Left forelimb (tissue), 1 donor: ENCODE results near the gene OGFOD3.
"Not testable (repeated sequence)": the region's sequence is repeated elsewhere in the genome, so short reads cannot be mapped to it uniquely, and the experiment has no call there.

Source experiments
- DNase-seq: peaks from one replicate; pipeline ENCODE4 v3.0.0-alpha.2; 2018; ENCODE audit warnings: low spot score

Gene OGFOD3

DNA sequence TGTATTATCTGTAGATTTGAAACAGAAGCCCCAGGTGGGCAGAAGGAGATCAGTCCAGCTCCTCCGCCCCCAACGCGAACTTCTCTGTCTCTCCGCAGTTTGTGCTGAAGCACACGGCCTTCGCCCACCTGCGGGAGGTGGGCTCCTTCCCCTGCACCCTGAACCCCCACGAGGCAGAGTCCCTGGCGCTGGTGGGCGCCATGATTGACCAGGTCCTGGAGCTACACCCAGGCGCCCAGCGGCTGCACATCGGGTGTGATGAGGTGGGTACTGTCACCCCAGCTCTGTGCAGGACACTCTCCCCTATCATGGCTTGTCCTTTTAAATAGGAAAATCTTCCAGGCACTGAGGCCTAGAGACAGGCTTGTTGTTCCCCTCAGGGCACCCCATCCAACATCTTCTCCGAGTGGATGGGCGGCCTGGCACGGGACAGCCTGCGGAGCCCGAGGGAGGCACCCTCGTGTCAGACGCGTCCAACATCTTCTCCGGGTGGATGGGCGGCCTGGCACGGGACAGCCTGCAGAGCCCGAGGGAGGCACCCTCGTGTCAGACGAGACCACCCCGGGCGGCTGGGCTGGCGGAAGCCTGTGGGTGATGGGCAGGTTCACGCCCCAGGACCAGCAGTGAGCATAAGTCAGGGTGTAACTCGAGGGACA is 15.3 kb upstream of the OGFOD3 start:
- DNase-seq = no peak

DNA sequence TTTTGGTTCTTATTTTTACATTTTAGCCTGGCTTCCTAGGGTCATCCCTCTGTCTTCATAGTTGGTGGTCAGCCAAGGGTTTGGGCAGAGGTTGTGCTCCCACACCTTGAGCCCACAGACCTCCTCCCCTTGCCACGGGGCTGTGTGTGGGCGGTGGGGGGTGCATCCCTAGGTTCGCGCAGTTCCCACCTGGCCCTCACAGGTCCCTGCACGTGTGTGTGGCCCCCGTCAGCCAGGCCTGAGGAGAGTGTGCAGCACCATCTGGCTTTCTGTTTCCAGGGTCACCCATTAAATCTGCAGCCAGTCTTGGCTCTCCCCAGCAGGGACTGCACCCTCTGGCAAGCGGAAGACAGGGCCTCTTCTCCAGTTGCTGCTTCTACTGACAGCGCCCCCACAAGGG is 13.6 kb upstream of the OGFOD3 start:
- no peak for DNase-seq

DNA sequence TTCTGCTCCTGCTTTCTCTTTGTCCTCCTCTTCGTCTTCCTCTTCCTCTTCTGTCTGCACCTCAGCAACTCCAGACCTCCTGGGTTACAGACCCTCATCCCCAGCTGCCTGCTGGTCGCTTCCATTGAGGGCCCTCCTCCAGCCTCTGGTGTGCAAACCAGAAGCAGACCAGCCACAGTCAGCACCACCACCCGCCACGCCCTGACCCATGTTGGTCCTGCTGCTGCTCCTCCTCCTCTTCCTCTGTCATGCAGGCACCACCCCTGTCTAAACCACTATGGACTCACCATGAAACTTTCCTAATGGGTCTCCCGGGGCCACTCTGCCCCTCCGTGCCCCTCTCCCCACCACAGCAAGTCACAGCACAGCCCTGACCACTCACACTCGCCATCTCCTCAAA is 11.4 kb upstream of the OGFOD3 start:
- no peak for DNase-seq

DNA sequence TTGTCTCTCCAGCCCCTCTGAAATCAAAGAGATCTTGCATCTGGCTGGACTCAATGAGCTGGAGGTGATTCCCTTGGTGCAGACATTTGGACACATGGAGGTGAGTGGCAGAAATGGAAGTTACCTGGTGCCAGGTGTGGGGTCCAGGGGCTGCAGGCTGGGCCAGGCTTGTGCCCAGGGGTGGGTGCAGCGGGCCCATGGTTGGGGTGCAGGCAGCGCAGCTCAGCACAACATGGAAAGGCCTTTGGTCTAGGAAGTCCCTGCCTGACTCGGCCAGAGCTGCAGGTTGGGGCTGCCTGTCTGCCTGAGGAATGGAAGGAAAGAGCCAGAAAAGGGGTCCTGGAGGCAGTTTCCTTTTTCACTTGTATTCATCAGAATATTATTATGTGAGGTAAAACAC is 10.2 kb upstream of the OGFOD3 start:
- no peak for DNase-seq

DNA sequence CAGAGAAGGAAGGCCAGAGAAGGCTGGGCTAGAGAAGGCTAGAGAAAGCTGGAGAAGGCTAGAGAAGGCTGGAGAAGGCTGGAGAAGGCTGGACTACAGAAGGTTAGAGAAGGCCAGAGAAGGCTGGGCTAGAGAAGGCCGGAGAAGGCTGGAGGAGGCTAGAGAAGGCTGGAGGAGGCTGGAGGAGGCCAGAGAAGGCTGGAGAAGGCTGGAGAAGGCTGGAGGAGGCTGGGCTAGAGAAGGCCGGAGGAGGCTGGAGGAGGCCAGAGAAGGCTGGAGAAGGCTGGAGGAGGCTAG is 6.4 kb upstream of the OGFOD3 start:
- DNase-seq = no peak

DNA sequence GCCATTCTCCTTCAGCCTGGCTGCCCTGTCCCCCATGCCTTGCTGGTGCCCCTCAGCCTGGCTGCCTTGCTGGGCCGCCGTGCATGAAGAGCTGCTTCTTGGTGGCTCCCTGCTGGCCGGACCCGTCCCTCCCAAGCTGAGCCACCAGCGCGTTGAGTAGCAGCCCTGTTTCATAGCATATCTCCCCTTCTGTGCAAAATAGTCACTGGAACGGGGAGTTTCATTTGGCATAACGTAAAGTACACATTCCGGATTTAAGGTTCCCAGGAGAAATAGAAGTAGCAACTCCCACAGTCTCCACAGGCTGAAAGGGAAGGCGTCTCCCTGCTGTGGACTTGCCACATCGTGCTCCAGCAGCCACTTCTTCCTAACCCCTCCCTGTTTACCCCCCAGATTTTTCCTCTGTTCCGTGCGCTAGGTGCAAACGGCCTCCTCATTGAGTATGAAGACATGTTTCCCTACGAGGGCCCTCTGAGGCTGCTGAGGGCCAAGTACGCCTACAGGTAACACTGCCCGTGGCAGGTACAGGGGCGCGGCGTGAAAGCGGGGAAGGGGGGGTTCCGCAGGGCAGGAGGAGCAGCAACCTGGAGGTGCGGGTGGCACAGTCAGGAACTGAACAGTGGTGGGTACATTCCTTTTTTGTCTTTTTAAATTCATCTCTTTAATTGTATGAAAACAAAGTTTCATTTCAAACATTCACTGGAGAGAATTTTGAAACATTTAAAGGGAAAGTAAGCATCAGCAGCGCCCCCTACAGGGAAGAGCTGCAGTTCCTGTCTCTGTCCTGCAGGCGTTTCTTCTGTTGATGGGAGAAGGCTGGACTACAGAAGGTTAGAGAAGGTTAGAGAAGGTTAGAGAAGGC is 5.8 kb upstream of the OGFOD3 start:
- DNase-seq = no peak

DNA sequence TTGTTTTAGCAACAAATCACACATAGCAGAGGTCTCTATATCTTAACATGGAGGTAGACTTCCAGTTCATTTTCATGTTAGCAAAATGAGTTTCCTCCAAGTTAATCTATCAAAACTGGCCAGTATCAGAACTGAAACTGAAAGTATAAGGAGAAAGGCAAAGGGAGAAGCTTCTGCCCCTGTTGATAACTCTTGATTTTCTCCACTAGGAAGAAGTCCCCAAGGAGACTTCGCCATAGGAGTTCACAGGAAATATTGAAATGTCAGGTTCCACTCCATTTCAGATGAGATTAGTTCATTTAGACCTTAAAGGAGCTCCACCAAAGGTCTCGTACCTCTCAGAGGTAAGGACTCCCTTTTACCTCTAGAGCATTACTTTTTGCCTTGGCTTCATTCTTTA is 1.2 kb upstream of the OGFOD3 start:
- DNase-seq = no peak

DNA sequence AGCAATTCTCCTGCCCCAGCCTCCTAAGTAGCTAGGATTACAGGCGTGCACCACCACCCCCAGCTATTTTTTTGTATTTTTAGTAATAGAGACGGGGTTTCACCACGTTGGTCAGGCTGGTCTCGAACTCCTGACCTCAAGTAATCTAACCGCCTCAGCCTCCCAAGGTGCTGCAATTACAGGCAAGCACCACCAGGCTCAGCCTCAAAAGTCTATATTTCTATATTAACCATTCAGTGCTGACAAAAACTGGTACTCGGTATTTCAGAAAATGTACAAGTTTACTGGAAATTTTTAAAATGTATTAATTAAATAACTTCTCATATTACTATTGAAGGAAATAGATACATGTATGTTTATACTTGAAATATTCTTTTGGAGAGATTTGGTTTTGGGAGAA is 1.6 kb downstream of the OGFOD3 start:
- DNase-seq = no peak

DNA sequence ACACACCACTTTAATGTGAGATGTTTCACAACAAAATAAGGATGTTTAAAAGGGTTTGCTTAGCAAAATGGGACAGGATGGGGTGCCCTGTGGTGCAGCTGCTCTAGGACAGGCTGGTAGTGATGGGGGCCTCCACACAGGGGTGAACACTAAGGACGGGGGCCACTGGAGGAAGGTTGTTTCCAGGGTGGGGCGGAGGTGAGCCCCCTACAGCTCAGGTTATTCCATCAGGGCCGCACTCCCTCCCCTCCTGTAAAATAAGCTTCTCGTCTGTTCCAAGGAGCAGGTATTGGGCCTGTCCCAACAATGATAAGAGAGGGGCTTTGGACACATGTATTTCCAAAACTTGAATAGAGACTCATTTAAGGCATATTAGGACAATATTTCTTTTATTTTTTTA is 2.1 kb downstream of the OGFOD3 start:
- no peak for DNase-seq

DNA sequence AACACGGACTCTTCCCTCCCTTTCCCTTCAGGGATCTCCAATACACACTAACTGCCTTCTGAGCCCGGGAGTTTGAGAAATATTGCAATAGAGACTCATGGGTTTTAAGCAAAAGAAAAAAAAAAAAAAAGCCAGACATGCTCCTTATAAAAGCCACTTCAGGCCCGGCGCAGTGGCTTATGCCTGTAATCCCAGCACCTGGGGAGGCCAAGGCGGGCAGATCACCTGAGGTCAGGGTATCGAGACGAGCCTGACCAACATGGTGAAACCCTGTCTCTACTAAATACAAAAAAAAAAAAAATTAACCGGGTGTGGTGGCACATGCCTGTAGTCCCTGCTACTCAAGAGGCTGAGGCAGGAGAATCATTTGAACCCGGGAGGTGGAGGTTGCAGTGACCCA is 2.6 kb downstream of the OGFOD3 start:
- DNase-seq = no peak

DNA sequence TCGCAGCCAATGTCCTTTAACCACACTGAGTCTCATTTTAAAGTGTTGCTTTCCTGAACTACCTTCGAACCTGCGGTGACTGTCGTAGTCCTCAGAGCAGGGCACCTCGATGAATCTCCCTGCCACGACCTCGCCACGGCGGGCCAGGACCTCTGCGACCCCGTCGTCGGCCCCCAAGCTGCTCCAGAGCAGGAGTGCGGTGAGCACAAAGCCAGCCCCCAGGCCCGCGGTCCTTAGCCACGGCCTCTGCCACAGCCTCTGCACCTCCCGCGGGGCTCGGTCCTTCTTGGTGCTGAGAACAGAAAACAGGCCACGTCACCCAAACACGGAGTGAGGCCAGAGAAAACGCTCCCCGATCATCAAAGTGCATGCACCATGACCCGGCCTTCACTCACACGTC is 3.0 kb downstream of the OGFOD3 start:
- no peak for DNase-seq

DNA sequence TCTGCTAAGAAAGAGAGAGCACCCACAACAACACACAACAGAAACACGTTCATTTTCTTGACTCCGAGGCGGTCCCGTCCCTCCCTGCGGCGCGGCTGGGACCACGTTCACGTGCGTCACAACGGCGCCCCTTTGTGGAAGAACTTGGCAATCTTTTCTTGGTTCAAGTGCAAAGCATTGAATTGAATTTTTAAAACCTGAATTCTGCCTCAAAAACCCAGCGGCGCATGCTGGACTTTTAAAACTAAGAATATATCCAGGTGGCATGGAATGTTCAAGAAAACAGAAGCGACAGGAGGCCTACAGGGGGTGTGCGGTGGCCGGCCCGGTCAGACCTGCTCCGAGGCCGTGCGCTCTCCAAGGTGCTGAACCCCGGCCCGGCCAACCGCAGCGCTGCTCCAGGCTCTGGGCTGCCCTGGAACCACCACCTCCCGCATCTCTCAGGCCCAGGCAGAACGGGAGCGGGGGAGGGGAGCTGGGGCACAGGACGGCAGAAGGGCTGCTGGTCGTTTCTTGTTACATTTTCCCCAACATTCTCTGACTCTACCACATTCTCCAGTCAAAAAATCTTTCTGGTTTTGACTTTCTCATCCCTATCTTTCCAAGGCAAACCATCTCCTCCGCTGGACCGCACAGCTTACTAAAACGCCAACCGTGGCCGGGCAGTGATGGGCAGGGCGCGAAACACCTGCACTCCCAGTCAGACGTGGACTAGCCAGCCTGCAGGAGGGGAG is 3.7 kb downstream of the OGFOD3 start:
- peak; percentile 86 for DNase-seq

DNA sequence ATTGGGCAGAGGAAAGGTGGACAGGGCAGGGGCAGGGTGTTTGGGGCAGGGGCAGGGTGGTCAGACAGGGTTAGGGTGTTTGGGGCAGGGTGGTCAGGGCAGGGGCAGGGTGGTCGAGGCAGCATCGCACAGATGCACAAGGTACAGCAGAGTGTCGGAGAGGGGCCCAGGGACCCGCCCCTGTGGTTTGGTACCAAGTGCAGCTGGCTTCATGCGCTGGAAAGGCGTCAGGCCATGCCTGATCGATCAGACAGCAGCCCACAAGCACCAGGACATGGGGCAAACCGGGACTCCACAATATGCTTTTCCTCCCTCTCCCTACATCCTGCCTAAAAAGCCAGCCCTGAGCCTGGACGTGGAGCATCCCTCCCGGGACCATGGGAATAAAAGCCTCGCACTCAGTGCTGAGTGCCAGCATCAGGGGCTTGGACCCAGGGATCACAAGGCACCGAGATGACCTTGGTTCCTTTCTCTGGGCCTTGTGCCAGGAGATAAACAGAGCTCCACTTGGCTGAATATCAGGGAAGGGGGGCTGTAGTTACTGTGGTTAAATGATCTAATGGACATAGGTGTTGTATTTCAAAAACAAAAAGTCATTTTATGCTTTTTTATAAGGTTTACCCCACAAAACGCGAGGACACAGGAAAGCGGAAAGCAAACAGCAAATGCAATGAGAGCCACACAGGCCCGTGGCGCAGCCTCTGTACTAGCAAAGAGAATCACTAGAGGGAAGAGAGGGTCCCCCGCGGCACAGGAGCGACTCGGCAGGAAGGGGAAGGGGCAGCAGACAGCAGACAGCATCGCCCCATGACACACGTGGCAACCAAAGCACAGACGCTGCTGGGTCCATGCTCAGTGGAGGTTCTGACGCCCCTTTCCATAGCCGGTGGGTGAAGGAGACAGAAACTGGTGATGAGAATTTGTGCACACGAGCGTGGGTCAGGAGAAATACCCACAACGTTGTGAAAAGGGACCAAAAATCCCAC is 5.6 kb downstream of the OGFOD3 start:
- no peak for DNase-seq

DNA sequence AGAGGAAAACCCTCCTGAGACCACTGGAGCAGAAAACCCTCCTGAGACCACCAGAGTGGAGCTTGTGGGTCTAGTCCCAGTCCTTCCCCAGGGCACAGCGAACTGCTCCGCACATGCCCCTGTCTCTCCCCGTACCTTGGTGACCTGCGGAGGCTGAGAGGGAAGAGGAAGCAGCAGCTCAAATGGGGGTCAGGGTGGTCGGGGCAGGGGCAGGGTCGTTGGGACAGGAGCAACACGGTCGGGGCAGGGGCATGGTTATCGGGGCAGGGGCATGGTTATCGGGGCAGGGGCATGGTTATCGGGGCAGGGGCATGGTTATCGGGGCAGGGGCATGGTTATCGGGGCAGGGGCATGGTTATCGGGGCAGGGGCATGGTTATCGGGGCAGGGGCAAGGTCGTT is 6.3 kb downstream of the OGFOD3 start:
- not testable (repeated sequence) for DNase-seq

DNA sequence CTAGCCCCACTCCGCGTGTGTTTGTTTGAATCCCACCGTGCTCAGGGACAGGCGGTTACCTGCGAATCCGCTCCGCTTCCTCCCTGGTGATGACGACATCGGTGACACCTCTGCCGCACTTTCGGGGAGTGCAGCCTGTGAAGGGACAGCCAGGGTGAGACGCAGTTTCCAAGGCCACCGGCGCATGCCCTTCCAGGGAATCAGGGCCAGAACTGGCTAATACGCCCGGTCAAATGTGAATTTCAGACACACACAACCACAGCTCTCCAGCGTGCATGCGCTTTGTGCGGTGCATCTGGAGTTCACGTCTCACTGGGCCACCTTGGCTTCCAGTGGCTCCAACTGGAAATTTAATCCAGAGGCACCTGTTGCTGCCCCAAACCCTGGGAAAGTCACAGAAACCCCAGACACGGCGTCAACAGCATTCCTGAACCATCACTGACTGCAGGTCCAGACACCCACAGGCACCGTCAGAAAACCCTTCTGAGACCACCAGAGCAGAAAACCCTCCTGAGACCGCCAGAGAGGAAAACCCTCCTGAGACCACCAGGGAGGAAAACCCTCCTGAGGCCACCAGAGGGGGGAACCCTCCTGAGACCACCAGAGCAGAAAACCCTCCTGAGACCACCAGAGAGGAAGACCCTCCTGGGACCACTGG is 6.9 kb downstream of the OGFOD3 start:
- no peak for DNase-seq

DNA sequence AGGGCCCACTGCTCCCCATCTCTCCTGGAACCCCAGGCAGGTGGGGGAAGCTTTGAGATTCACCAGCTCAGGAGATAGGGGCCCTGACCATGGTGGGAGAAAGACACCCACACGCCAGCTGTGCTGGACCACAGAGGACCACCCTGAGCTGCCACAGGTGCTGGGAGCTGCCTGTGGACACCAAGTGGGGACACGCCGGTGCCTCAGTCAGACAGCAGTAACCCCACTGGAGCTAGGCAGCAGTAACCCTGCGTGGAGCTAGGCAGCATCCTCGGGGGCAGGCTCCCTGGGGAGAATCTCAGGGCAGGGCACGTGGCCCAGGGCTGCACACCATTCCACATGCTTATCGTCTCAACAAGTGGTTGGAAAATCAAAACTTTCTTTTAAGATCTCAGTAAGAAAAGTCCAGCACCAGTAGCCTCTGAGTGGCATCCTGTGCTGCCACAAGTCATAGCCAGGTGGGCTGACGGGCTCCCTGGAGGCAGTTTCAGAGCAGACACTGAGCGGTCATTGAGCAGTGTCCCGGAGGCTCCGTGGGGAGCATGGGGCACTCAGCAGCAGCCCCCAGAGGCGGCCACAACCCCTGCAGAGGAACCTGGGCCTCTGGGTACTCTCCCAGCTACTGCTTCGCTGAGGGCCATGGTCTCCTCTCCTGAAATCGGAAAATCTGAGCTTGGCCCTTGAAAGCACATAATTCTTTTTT is 8.2 kb downstream of the OGFOD3 start:
- DNase-seq = no peak

DNA sequence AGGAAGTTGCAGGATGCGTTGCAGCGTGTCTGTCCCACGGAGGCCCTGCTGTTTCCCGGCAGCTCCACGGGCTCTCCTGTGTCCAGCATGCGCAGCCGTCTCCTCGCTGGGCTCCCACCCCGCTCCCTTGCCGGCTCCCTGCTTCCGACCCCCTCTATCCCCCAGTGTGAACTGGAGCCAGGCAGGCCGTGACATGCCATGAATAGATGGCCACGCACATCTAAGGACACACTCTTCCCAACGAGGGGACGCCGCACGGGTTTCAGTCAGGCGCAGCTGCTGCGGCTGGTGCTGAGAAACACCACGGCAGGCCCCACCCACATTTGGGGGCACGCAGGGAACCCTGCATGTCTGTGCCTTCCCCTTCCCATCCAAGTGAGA is 9.5 kb downstream of the OGFOD3 start:
- DNase-seq = no peak

DNA sequence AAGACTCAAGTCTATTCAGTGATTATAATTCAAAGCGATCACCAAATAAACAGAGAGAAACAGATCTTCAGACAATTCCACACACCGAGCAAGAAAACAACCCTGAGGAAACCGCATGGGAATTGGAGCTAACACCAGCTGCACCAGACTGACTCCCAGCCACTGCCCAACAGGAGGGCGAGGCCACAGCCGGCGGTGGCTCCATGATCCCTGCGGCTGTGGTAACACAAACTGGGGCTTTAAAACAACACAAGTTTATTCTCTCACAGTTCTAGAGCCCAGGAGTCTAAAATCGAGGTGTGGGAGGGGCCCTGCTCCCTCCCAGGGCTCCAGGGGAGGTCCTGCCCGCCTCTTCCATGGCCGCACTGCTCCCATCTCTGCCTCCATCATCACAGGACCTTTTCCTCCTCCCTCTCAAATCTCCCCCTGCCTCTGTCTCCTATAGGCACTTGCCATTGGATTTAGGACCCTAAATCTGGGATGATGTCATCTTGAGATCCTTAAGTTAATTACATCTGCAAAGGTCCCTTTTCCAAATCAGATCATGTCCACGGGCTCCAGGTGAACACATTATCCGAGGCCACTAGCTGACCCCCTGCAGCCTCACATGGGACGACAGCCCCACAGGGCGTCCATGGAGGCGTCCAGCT is 10.0 kb downstream of the OGFOD3 start:
- DNase-seq = no peak

DNA sequence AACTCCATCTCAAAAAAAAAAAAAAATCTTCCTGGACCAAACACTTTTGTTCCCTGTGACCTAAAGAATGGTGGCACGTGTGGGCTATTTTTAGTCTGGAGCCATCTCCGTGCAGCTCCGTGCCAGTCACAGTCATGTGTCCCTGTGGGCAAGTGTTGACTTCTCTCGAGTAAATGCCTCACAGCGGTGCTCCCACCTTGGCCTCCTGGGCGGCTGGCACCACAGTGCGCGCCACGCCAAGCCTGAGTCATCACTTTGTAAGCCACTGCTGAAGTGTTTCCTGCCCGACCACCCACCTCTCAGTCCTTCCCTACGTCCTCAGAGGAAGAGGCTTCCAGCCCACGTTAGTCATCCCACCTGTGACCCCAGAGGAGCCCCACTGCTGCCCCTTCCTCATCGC is 11.1 kb downstream of the OGFOD3 start:
- peak; percentile 55 for DNase-seq

DNA sequence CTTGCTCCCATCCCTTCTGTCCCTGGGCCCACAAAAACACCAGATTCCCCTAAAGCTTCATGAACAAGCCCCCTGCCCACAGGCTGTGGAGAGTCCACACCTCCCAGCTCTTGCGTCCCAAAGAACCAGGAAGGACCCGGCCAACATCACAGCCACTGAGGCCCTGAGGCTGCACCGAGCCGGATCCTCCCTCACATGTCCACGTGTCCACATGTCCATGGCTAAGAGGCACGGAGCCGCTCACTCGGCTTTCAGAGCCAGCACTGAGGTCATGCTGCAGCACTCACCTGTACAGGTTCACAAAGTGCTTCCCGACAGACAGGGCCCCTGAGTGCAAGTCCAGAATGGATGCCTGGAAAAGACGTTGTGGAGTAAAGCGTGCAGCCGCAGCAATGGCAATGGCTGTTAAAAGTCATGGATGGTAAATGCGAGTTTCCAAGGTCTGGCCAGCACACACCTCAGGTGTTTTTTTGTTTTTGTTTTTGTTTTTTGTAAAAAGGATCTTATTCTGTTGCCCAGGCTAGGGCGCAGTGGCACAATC is 12.2 kb downstream of the OGFOD3 start:
- DNase-seq = no peak
